Measurements from ENCODE around the gene GLT8D2.
"Not testable (repeated sequence)": the region's sequence is repeated elsewhere in the genome, so short reads cannot be mapped to it uniquely, and the experiment has no call there.

GLT8D2 gene

GRCh38 chr12:104025771-104026170 is 24.2 kb downstream of the GLT8D2 start:
- no peak for DNase-seq (ENCODE audit: low spot score)
- TF ChIP-seq CTCF (IDR thresholded peaks at IDR 0.05; ENCODE audit: extremely low read depth, insufficient read depth, missing control alignments), result no peak
- in situ Hi-C loops (cut with MboI; ENCODE audit: low pct_unique_long_range_greater_than_20kb, low sequenced_read_pairs, unreplicated experiment), result no loop called here

GRCh38 chr12:104024348-104024747 is 25.6 kb downstream of the GLT8D2 start:
- TF ChIP-seq CTCF (IDR thresholded peaks at IDR 0.05; ENCODE audit: extremely low read depth, insufficient read depth, missing control alignments), result no peak
- in situ Hi-C loops (cut with MboI; ENCODE audit: low pct_unique_long_range_greater_than_20kb, low sequenced_read_pairs, unreplicated experiment), result no loop called here
- no peak for DNase-seq (ENCODE audit: low spot score)

GRCh38 chr12:104023710-104024109 is 26.3 kb downstream of the GLT8D2 start:
- DNase-seq (ENCODE audit: low spot score), result no peak
- in situ Hi-C loops (cut with MboI; ENCODE audit: low pct_unique_long_range_greater_than_20kb, low sequenced_read_pairs, unreplicated experiment), result no loop called here
- no peak for TF ChIP-seq CTCF (IDR thresholded peaks at IDR 0.05; ENCODE audit: extremely low read depth, insufficient read depth, missing control alignments)

GRCh38 chr12:104022786-104023185 is 27.2 kb downstream of the GLT8D2 start:
- no peak for DNase-seq (ENCODE audit: low spot score)
- in situ Hi-C loops (cut with MboI; ENCODE audit: low pct_unique_long_range_greater_than_20kb, low sequenced_read_pairs, unreplicated experiment), result no loop called here
- no peak for TF ChIP-seq CTCF (IDR thresholded peaks at IDR 0.05; ENCODE audit: extremely low read depth, insufficient read depth, missing control alignments)

GRCh38 chr12:104021862-104022261 is 28.1 kb downstream of the GLT8D2 start:
- DNase-seq (ENCODE audit: low spot score); in situ Hi-C loops (cut with MboI; ENCODE audit: low pct_unique_long_range_greater_than_20kb, low sequenced_read_pairs, unreplicated experiment): not testable (repeated sequence)

- no peak for TF ChIP-seq CTCF (IDR thresholded peaks at IDR 0.05; ENCODE audit: extremely low read depth, insufficient read depth, missing control alignments)
- no peak for DNase-seq (ENCODE audit: low spot score)
- in situ Hi-C loops (cut with MboI; ENCODE audit: low pct_unique_long_range_greater_than_20kb, low sequenced_read_pairs, unreplicated experiment), result no loop called here
Measured at GRCh38 chr12:104012331-104012730, 37.7 kb downstream of the GLT8D2 start.

GRCh38 chr12:104011253-104011652 is 38.7 kb downstream of the GLT8D2 start:
- in situ Hi-C loops (cut with MboI; ENCODE audit: low pct_unique_long_range_greater_than_20kb, low sequenced_read_pairs, unreplicated experiment), result no loop called here
- no peak for TF ChIP-seq CTCF (IDR thresholded peaks at IDR 0.05; ENCODE audit: extremely low read depth, insufficient read depth, missing control alignments)

More at GRCh38 chr12:104011253-104011652, 38.7 kb downstream of the GLT8D2 start:
- no peak for DNase-seq (ENCODE audit: low spot score)

Data from GM13977 (cell line).